ENCODE results near the gene NSF.
"Not testable (repeated sequence)": the region's sequence is repeated elsewhere in the genome, so short reads cannot be mapped to it uniquely, and the experiment has no call there.

Gene NSF

GRCh38 chr17:46600767-46601166, 10.3 kb downstream of the NSF start:
- not testable (repeated sequence) for H3K4me3 ChIP-seq (ENCODE audit: low read length); H3K27me3 ChIP-seq (ENCODE audit: control insufficient read depth, insufficient read depth, low read length); H3K9ac ChIP-seq (ENCODE audit: low read length); H3K9me3 ChIP-seq (ENCODE audit: control insufficient read depth, low read length); H3K4me1 ChIP-seq (ENCODE audit: control insufficient read depth, insufficient read depth, low read length); H3K36me3 ChIP-seq (ENCODE audit: control insufficient read depth, insufficient read depth, low read length)

- not testable (repeated sequence) for H3K4me3 ChIP-seq (ENCODE audit: low read length); H3K36me3 ChIP-seq (ENCODE audit: control insufficient read depth, insufficient read depth, low read length); H3K9me3 ChIP-seq (ENCODE audit: control insufficient read depth, low read length); H3K4me1 ChIP-seq (ENCODE audit: control insufficient read depth, insufficient read depth, low read length); H3K27me3 ChIP-seq (ENCODE audit: control insufficient read depth, insufficient read depth, low read length); H3K9ac ChIP-seq (ENCODE audit: low read length)
Observed at GRCh38 chr17:46603125-46603524, 12.7 kb downstream of the NSF start.

GRCh38 chr17:46611304-46611703, 20.8 kb downstream of the NSF start:
- not testable (repeated sequence) for H3K36me3 ChIP-seq (ENCODE audit: control insufficient read depth, insufficient read depth, low read length); H3K4me3 ChIP-seq (ENCODE audit: low read length); H3K4me1 ChIP-seq (ENCODE audit: control insufficient read depth, insufficient read depth, low read length); H3K9me3 ChIP-seq (ENCODE audit: control insufficient read depth, low read length); H3K27me3 ChIP-seq (ENCODE audit: control insufficient read depth, insufficient read depth, low read length); H3K9ac ChIP-seq (ENCODE audit: low read length)

- H3K27me3 ChIP-seq (ENCODE audit: control insufficient read depth, insufficient read depth, low read length); H3K4me1 ChIP-seq (ENCODE audit: control insufficient read depth, insufficient read depth, low read length); H3K9me3 ChIP-seq (ENCODE audit: control insufficient read depth, low read length): not testable (repeated sequence)
Observed at GRCh38 chr17:46613876-46614275, 23.4 kb downstream of the NSF start.

GRCh38 chr17:46617121-46617520, 26.7 kb downstream of the NSF start:
- not testable (repeated sequence) for H3K4me3 ChIP-seq (ENCODE audit: low read length); H3K4me1 ChIP-seq (ENCODE audit: control insufficient read depth, insufficient read depth, low read length); H3K9ac ChIP-seq (ENCODE audit: low read length); H3K27me3 ChIP-seq (ENCODE audit: control insufficient read depth, insufficient read depth, low read length); H3K9me3 ChIP-seq (ENCODE audit: control insufficient read depth, low read length); H3K36me3 ChIP-seq (ENCODE audit: control insufficient read depth, insufficient read depth, low read length)

More at GRCh38 chr17:46613876-46614275, 23.4 kb downstream of the NSF start:
- not testable (repeated sequence) for H3K4me3 ChIP-seq (ENCODE audit: low read length); H3K9ac ChIP-seq (ENCODE audit: low read length); H3K36me3 ChIP-seq (ENCODE audit: control insufficient read depth, insufficient read depth, low read length)

- not testable (repeated sequence) for H3K27me3 ChIP-seq (ENCODE audit: control insufficient read depth, insufficient read depth, low read length); H3K9me3 ChIP-seq (ENCODE audit: control insufficient read depth, low read length); H3K4me3 ChIP-seq (ENCODE audit: low read length); H3K9ac ChIP-seq (ENCODE audit: low read length); H3K4me1 ChIP-seq (ENCODE audit: control insufficient read depth, insufficient read depth, low read length); H3K36me3 ChIP-seq (ENCODE audit: control insufficient read depth, insufficient read depth, low read length)
Observed at GRCh38 chr17:46618975-46619374, 28.5 kb downstream of the NSF start.

GRCh38 chr17:46623790-46624189, 33.3 kb downstream of the NSF start:
- not testable (repeated sequence) for H3K4me1 ChIP-seq (ENCODE audit: control insufficient read depth, insufficient read depth, low read length); H3K4me3 ChIP-seq (ENCODE audit: low read length); H3K9ac ChIP-seq (ENCODE audit: low read length); H3K9me3 ChIP-seq (ENCODE audit: control insufficient read depth, low read length); H3K36me3 ChIP-seq (ENCODE audit: control insufficient read depth, insufficient read depth, low read length); H3K27me3 ChIP-seq (ENCODE audit: control insufficient read depth, insufficient read depth, low read length)

GRCh38 chr17:46624726-46625125, 34.3 kb downstream of the NSF start:
- not testable (repeated sequence) for H3K9me3 ChIP-seq (ENCODE audit: control insufficient read depth, low read length); H3K4me3 ChIP-seq (ENCODE audit: low read length); H3K36me3 ChIP-seq (ENCODE audit: control insufficient read depth, insufficient read depth, low read length); H3K27me3 ChIP-seq (ENCODE audit: control insufficient read depth, insufficient read depth, low read length); H3K4me1 ChIP-seq (ENCODE audit: control insufficient read depth, insufficient read depth, low read length); H3K9ac ChIP-seq (ENCODE audit: low read length)

GRCh38 chr17:46627452-46627851, 37.0 kb downstream of the NSF start:
- not testable (repeated sequence) for H3K9me3 ChIP-seq (ENCODE audit: control insufficient read depth, low read length); H3K4me3 ChIP-seq (ENCODE audit: low read length); H3K4me1 ChIP-seq (ENCODE audit: control insufficient read depth, insufficient read depth, low read length); H3K27me3 ChIP-seq (ENCODE audit: control insufficient read depth, insufficient read depth, low read length); H3K9ac ChIP-seq (ENCODE audit: low read length); H3K36me3 ChIP-seq (ENCODE audit: control insufficient read depth, insufficient read depth, low read length)

GRCh38 chr17:46628753-46629436, 38.4 kb downstream of the NSF start:
- not testable (repeated sequence) for H3K9ac ChIP-seq (ENCODE audit: low read length); H3K4me3 ChIP-seq (ENCODE audit: low read length); H3K36me3 ChIP-seq (ENCODE audit: control insufficient read depth, insufficient read depth, low read length); H3K9me3 ChIP-seq (ENCODE audit: control insufficient read depth, low read length); H3K27me3 ChIP-seq (ENCODE audit: control insufficient read depth, insufficient read depth, low read length); H3K4me1 ChIP-seq (ENCODE audit: control insufficient read depth, insufficient read depth, low read length)

GRCh38 chr17:46632146-46632545, 41.7 kb downstream of the NSF start:
- H3K4me1 ChIP-seq (ENCODE audit: control insufficient read depth, insufficient read depth, low read length); H3K4me3 ChIP-seq (ENCODE audit: low read length); H3K27me3 ChIP-seq (ENCODE audit: control insufficient read depth, insufficient read depth, low read length); H3K36me3 ChIP-seq (ENCODE audit: control insufficient read depth, insufficient read depth, low read length); H3K9me3 ChIP-seq (ENCODE audit: control insufficient read depth, low read length); H3K9ac ChIP-seq (ENCODE audit: low read length): not testable (repeated sequence)

GRCh38 chr17:46634844-46635243, 44.4 kb downstream of the NSF start:
- H3K4me3 ChIP-seq (ENCODE audit: low read length); H3K9ac ChIP-seq (ENCODE audit: low read length); H3K4me1 ChIP-seq (ENCODE audit: control insufficient read depth, insufficient read depth, low read length): not testable (repeated sequence)

GRCh38 chr17:46641861-46642656, 51.6 kb downstream of the NSF start:
- not testable (repeated sequence) for H3K36me3 ChIP-seq (ENCODE audit: control insufficient read depth, insufficient read depth, low read length); H3K4me3 ChIP-seq (ENCODE audit: low read length); H3K4me1 ChIP-seq (ENCODE audit: control insufficient read depth, insufficient read depth, low read length); H3K9me3 ChIP-seq (ENCODE audit: control insufficient read depth, low read length); H3K9ac ChIP-seq (ENCODE audit: low read length); H3K27me3 ChIP-seq (ENCODE audit: control insufficient read depth, insufficient read depth, low read length)

More at GRCh38 chr17:46634844-46635243, 44.4 kb downstream of the NSF start:
- not testable (repeated sequence) for H3K27me3 ChIP-seq (ENCODE audit: control insufficient read depth, insufficient read depth, low read length); H3K9me3 ChIP-seq (ENCODE audit: control insufficient read depth, low read length); H3K36me3 ChIP-seq (ENCODE audit: control insufficient read depth, insufficient read depth, low read length)
